Testis (tissue), 3 donors: ENCODE data around the gene PITX1. TPM values are rescaled to one million over a fixed set of nuclear protein-coding genes. Genes with fewer than 3 reads are reported as not detected.

Experiments used
- DNase-seq: peaks from one replicate; pipeline ENCODE4 v3.0.0-alpha.2; 2019
- H3K27ac ChIP-seq, 2 donors: fragments of 200-600 bp; sonication (generic); one replicate each; pipeline ENCODE4 v1.5.1; 2019
- H3K27me3 ChIP-seq: fragments of 200-600 bp; sonication (generic); one replicate; pipeline ENCODE4 v1.5.1; 2019
- H3K36me3 ChIP-seq: fragments of 200-600 bp; sonication (generic); one replicate; pipeline ENCODE4 v1.5.1; 2017; ENCODE audit warnings: low read depth; ENCODE audit errors: missing control alignments
- H3K4me1 ChIP-seq: fragments of 200-600 bp; sonication (generic); one replicate; pipeline ENCODE4 v1.5.1; 2019
- H3K4me3 ChIP-seq, 2 donors: fragments of 200-600 bp; sonication (generic); one replicate each; pipeline ENCODE4 v1.5.1; 2017 to 2019
- H3K9me3 ChIP-seq: fragments of 200-600 bp; sonication (generic); one replicate; pipeline ENCODE4 v1.5.1; 2017
- CTCF ChIP-seq, 3 experiments: fragments of 450-650 bp in 2 of 3; fragments of 200-600 bp in 1 of 3; sonication (generic) in 1 of 3; IDR thresholded peaks; one replicate each; pipeline ENCODE4 v1.5.1; 2016 to 2019; ENCODE audit warnings: antibody characterized with exemption in 3 of 3, mild to moderate bottlenecking in 2 of 3, moderate library complexity in 1 of 3
- POLR2A ChIP-seq: fragments of 450-650 bp; IDR thresholded peaks from one replicate; pipeline ENCODE4 v1.6.1; 2017; ENCODE audit warnings: antibody characterized with exemption, mild to moderate bottlenecking, moderate library complexity
- WGBS, 2 donors: methylation state at CpG; one replicate each; pipeline ENCODE4 v1.1.5; 2018; 5-methylcytosine and 5-hydroxymethylcytosine counted together
- intact Hi-C: fragments of 100-400 bp; cut with DNase I; formaldehyde crosslinking; loops from one replicate; pipeline ENCODE4 v1.15.1; 2023; ENCODE audit warnings: low total_unique reads
- polyA plus RNA-seq: library from polyadenylated mRNA; stranded (reverse); fragments of 350-450 nt; fragmentation: Illumina TruSeq; extraction: RNeasy Lipid Tissue Mini Kit (QIAGEN cat#74804); gene quantifications from one replicate; pipeline ENCODE4 v1.2.3, GENCODE V29; 2014; ENCODE audit warnings: low read depth, low replicate concordance; ENCODE audit not compliant: insufficient read depth
- total RNA-seq, 2 donors: library from RNA; depleted of rRNA; stranded (reverse); fragments of >200 nt; gene quantifications; one replicate each; pipeline ENCODE4 v1.2.3, GENCODE V29; 2016

PITX1 gene
- total and polyA plus RNA-seq, 3 donors from 2014 or later, result 3.0 to 4.1 (median 3.6) TPM

- no peak for TF ChIP-seq CTCF (IDR thresholded peaks at IDR 0.05)
- no peak for TF ChIP-seq POLR2A
- 76 to 82% methylated on average over 3 of the region's 3 CpGs for WGBS, 2 donors
These were observed 26.0 kb upstream of the PITX1 start for GRCh38 chr5:135060021-135060420.

GRCh38 chr5:135059000-135059923 lies 25.2 kb upstream of the PITX1 start:
- no peak overlapping the region for H3K4me3 ChIP-seq
- H3K9me3 ChIP-seq, result no peaks in the 10 kb centered on the region
- TF ChIP-seq CTCF (IDR thresholded peaks at IDR 0.05), result no peak
- no peak for TF ChIP-seq POLR2A
- H3K27ac ChIP-seq, result no peak overlapping the region
- H3K36me3 ChIP-seq, result no peaks in the 10 kb centered on the region
- no peak for DNase-seq
- intact Hi-C loops, result no loop called here
- H3K27me3 ChIP-seq, result no peaks in the 10 kb centered on the region
- no peaks in the 10 kb centered on the region for H3K4me1 ChIP-seq
- 78% methylated on average over 5 to 12 of the region's 12 CpGs for WGBS, 2 donors

More at GRCh38 chr5:135060021-135060420, 26.0 kb upstream of the PITX1 start:
- intact Hi-C loops, result no loop called here
- Histone ChIP-seq H3K4me3 (no peak overlapping the region), H3K27ac (no peak overlapping the region), H3K27me3 (no peaks in the 10 kb centered on the region), H3K36me3 (no peaks in the 10 kb centered on the region), H3K4me1 (no peaks in the 10 kb centered on the region), H3K9me3 (no peaks in the 10 kb centered on the region)
- no peak for DNase-seq

GRCh38 chr5:135058331-135058732 lies 24.3 kb upstream of the PITX1 start:
- no peaks in the 10 kb centered on the region for H3K36me3 ChIP-seq
- 68 to 70% methylated on average over 8 of the region's 8 CpGs for WGBS, 2 donors
- H3K4me3 ChIP-seq, result no peak overlapping the region
- no peak overlapping the region for H3K27ac ChIP-seq
- DNase-seq, result no peak
- no peaks in the 10 kb centered on the region for H3K4me1 ChIP-seq
- intact Hi-C loops, result no loop called here
- H3K9me3 ChIP-seq, result no peaks in the 10 kb centered on the region
- TF ChIP-seq POLR2A (no peak), CTCF (IDR thresholded peaks at IDR 0.05) (no peak)
- H3K27me3 ChIP-seq, result no peaks in the 10 kb centered on the region

- Histone ChIP-seq H3K27me3 (no peaks in the 10 kb centered on the region), H3K27ac (no peak overlapping the region), H3K4me3 (no peak overlapping the region), H3K9me3 (no peaks in the 10 kb centered on the region), H3K36me3 (no peaks in the 10 kb centered on the region), H3K4me1 (no peaks in the 10 kb centered on the region)
- WGBS, 2 donors, result 88 to 91% methylated on average over 2 of the region's 2 CpGs
- TF ChIP-seq POLR2A, result no peak
- DNase-seq, result no peak
- intact Hi-C loops, result no loop called here
These were observed 23.2 kb upstream of the PITX1 start for GRCh38 chr5:135057233-135057632.

- no peaks in the 10 kb centered on the region for H3K4me1 ChIP-seq
- no peak overlapping the region for H3K4me3 ChIP-seq
- H3K27ac ChIP-seq, result no peak overlapping the region
- no peak for DNase-seq
- intact Hi-C loops, result no loop called here
- H3K27me3 ChIP-seq, result no peaks in the 10 kb centered on the region
- TF ChIP-seq CTCF (IDR thresholded peaks at IDR 0.05) (no peak), POLR2A (no peak)
- H3K36me3 ChIP-seq, result no peaks in the 10 kb centered on the region
- no peaks in the 10 kb centered on the region for H3K9me3 ChIP-seq
- 85 to 90% methylated on average over 8 of the region's 8 CpGs for WGBS, 2 donors
These were observed 22.4 kb upstream of the PITX1 start for GRCh38 chr5:135056316-135057030.
